Mesenchymal stem cell (in vitro differentiated cells and primary cell): ENCODE results near the gene SCARB1.
A peak's percentile ranks its signal among the peaks of the same experiment; 100 is the strongest.

Experiments used
- DNase-seq: peaks from one replicate; pipeline ENCODE4 v3.0.0-alpha.2; 2013
- H2AFZ ChIP-seq: one replicate; pipeline ENCODE4 v1.6.1; 2013; ENCODE audit warnings: low read depth, mild to moderate bottlenecking, control low read depth, inconsistent platforms, low read length, moderate library complexity
- H2AK5ac ChIP-seq: 2 replicates; pipeline ENCODE4 v1.6.1; 2013; ENCODE audit warnings: low read length, moderate library complexity, mild to moderate bottlenecking, inconsistent platforms; ENCODE audit not compliant: severe bottlenecking
- H2BK120ac ChIP-seq: one replicate; pipeline ENCODE4 v1.6.1; 2013; ENCODE audit warnings: low read depth, mild to moderate bottlenecking, inconsistent platforms, low read length, moderate library complexity
- H2BK12ac ChIP-seq, 2 experiments: one replicate each; pipeline ENCODE4 v1.6.1; 2013; ENCODE audit warnings: inconsistent platforms in 2 of 2, low read length in 2 of 2, mild to moderate bottlenecking in 2 of 2, moderate library complexity in 2 of 2, control low read depth in 1 of 2
- H2BK15ac ChIP-seq: one replicate; pipeline ENCODE4 v1.6.1; 2013; ENCODE audit warnings: mild to moderate bottlenecking, low read depth, inconsistent platforms; ENCODE audit not compliant: poor library complexity, severe bottlenecking
- H2BK5ac ChIP-seq: 2 replicates; pipeline ENCODE4 v1.6.1; 2013; ENCODE audit warnings: low read depth, mild to moderate bottlenecking, low read length, control low read depth, inconsistent platforms; ENCODE audit not compliant: poor library complexity, severe bottlenecking
- H3K14ac ChIP-seq, 2 experiments: one replicate each; pipeline ENCODE4 v1.6.1; 2013; ENCODE audit warnings: inconsistent platforms in 2 of 2, low read length in 2 of 2, control low read depth in 1 of 2, mild to moderate bottlenecking in 1 of 2, moderate library complexity in 1 of 2
- H3K18ac ChIP-seq, 2 experiments: one replicate each; pipeline ENCODE4 v1.6.1; 2013; ENCODE audit warnings: inconsistent platforms in 2 of 2, low read length in 2 of 2, control low read depth in 1 of 2, low read depth in 1 of 2, mild to moderate bottlenecking in 1 of 2
- H3K23ac ChIP-seq, 2 experiments: one replicate each; pipeline ENCODE4 v1.6.1; 2013; ENCODE audit warnings: inconsistent platforms in 2 of 2, low read length in 2 of 2, mild to moderate bottlenecking in 2 of 2, moderate library complexity in 2 of 2, control low read depth in 1 of 2
- H3K27ac ChIP-seq: 2 replicates; pipeline ENCODE4 v1.5.1; 2013; ENCODE audit warnings: mild to moderate bottlenecking, moderate library complexity, low read length, control low read depth, inconsistent platforms; ENCODE audit not compliant: poor library complexity, severe bottlenecking
- H3K27me3 ChIP-seq, 2 experiments: 2 replicates each; pipeline versions ENCODE4 v1.6.1 to v1.7.0; 2013; ENCODE audit warnings: low read length in 2 of 2, mild to moderate bottlenecking in 2 of 2, moderate library complexity in 2 of 2, control low read depth in 1 of 2, inconsistent platforms in 1 of 2; ENCODE audit not compliant: control insufficient read depth in 1 of 2, insufficient read depth in 1 of 2
- H3K36me3 ChIP-seq, 2 experiments: 2 replicates each; pipeline versions ENCODE4 v1.6.1 to v1.7.0; 2013; ENCODE audit warnings: low read length in 2 of 2, control low read depth in 1 of 2, inconsistent platforms in 1 of 2, low read depth in 1 of 2, mild to moderate bottlenecking in 1 of 2; ENCODE audit not compliant: insufficient read depth in 2 of 2, control insufficient read depth in 1 of 2
- H3K4ac ChIP-seq, 2 experiments: one replicate each; pipeline ENCODE4 v1.6.1; 2013; ENCODE audit warnings: inconsistent platforms in 2 of 2, low read length in 2 of 2, mild to moderate bottlenecking in 2 of 2, moderate library complexity in 2 of 2, control low read depth in 1 of 2, low read depth in 1 of 2
- H3K4me1 ChIP-seq: 2 replicates; pipeline ENCODE4 v1.6.1; 2013; ENCODE audit warnings: low read depth, low read length, control low read depth; ENCODE audit not compliant: control insufficient read depth, insufficient read depth
- H3K4me2 ChIP-seq: 2 replicates; pipeline ENCODE4 v1.6.1; 2013; ENCODE audit warnings: low read length, mild to moderate bottlenecking, inconsistent platforms; ENCODE audit not compliant: poor library complexity, severe bottlenecking
- H3K4me3 ChIP-seq, 2 experiments: 2 replicates each; pipeline versions ENCODE4 v1.5.1 to v1.7.0; 2013; ENCODE audit warnings: low read length in 2 of 2, mild to moderate bottlenecking in 2 of 2, control low read depth in 1 of 2, low read depth in 1 of 2; ENCODE audit not compliant: insufficient read depth in 1 of 2
- H3K79me1 ChIP-seq: replicated peaks from 2 replicates; pipeline ENCODE4 v1.6.1; 2013; ENCODE audit warnings: mild to moderate bottlenecking, control low read depth, low read length, inconsistent platforms; ENCODE audit not compliant: poor library complexity, severe bottlenecking
- H3K9ac ChIP-seq: 2 replicates; pipeline ENCODE4 v1.7.0; 2013; ENCODE audit warnings: mild to moderate bottlenecking, low read length, moderate library complexity
- H3K9me3 ChIP-seq: 2 replicates; pipeline ENCODE4 v1.7.0; 2013; ENCODE audit warnings: mild to moderate bottlenecking, low read length; ENCODE audit not compliant: control insufficient read depth
- H4K8ac ChIP-seq: one replicate; pipeline ENCODE4 v1.6.1; 2013; ENCODE audit warnings: inconsistent platforms, mild to moderate bottlenecking, low read length, moderate library complexity
- H4K91ac ChIP-seq: one replicate; pipeline ENCODE4 v1.6.1; 2013; ENCODE audit warnings: mild to moderate bottlenecking, low read length, inconsistent platforms
- WGBS: methylation state at CpG from one replicate; pipeline ENCODE4 v1.1.7; 2013; ENCODE audit warnings: mixed read lengths; 5-methylcytosine and 5-hydroxymethylcytosine counted together

Gene SCARB1

GRCh38 chr12:124780752-124781685 is 82.6 kb downstream of the SCARB1 start:
- Histone ChIP-seq H2AFZ (no peak overlapping the region), H3K18ac (no peak overlapping the region), H3K27me3 (no peaks in the 10 kb centered on the region), H2AK5ac (no peak overlapping the region), H3K14ac (peak overlapping the region in 1 of 2 experiments; percentile 79), H2BK15ac (no peak overlapping the region), H4K8ac (no peak overlapping the region), H4K91ac (no peak overlapping the region), H2BK5ac (no peak overlapping the region), H3K9ac (no peak overlapping the region), H3K36me3 (peaks cover 4 to 17% of the 10 kb centered on the region in 2 experiments), H3K4me3 (no peak overlapping the region), H3K4ac (no peak overlapping the region), H2BK12ac (no peak overlapping the region), H3K79me1 (no peaks in the 10 kb centered on the region), H3K23ac (no peak overlapping the region), H3K9me3 (no peaks in the 10 kb centered on the region), H3K27ac (no peak overlapping the region), H3K4me2 (no peak overlapping the region), H3K4me1 (peaks cover 7% of the 10 kb centered on the region), H2BK120ac (no peak overlapping the region)
- no peak for DNase-seq
- WGBS = 96% methylated on average over 15 of the region's 16 CpGs

DNA sequence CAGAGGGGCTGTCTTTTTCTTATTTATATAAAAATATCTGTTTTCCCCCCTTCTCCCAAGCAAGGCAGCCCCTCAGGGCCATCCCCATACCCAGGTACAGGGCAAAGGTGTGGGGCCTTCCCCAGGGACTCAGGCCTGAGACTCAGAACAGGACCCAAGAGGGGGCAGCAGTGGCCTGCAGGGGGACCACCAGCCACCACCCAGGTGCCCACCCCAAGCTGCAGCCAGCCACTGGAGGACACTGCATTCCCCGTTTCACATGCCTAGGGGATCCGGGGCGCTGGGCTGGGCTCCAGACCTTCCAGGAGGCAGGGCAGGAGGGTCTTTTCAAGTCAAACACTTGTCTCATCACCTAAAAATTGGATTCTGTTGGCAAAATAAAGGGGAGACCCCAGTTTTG is 83.3 kb downstream of the SCARB1 start:
- Histone ChIP-seq H3K4me1 (peaks cover 9% of the 10 kb centered on the region), H2AK5ac (no peak overlapping the region), H4K8ac (no peak overlapping the region), H3K79me1 (no peaks in the 10 kb centered on the region), H2BK15ac (no peak overlapping the region), H3K36me3 (peaks cover 4 to 14% of the 10 kb centered on the region in 2 experiments), H3K27ac (no peak overlapping the region), H2AFZ (no peak overlapping the region), H2BK12ac (no peak overlapping the region), H3K9me3 (no peaks in the 10 kb centered on the region), H4K91ac (no peak overlapping the region), H3K23ac (no peak overlapping the region), H3K4me3 (no peak overlapping the region), H3K4ac (no peak overlapping the region), H3K4me2 (no peak overlapping the region), H3K27me3 (no peaks in the 10 kb centered on the region), H2BK5ac (no peak overlapping the region), H3K18ac (no peak overlapping the region), H3K14ac (no peak overlapping the region), H2BK120ac (no peak overlapping the region), H3K9ac (no peak overlapping the region)
- WGBS = 94% methylated on average over 3 of the region's 3 CpGs
- no peak for DNase-seq

- H4K91ac ChIP-seq = no peak overlapping the region
- H3K27ac ChIP-seq = no peak overlapping the region
- no peak overlapping the region for H2AK5ac ChIP-seq
- H3K4me3 ChIP-seq = no peak overlapping the region
- no peaks in the 10 kb centered on the region for H3K79me1 ChIP-seq
- peaks cover 11% of the 10 kb centered on the region for H3K4me1 ChIP-seq
- H3K4ac ChIP-seq = no peak overlapping the region
- H3K18ac ChIP-seq = no peak overlapping the region
- H2BK15ac ChIP-seq = no peak overlapping the region
- H3K9ac ChIP-seq = no peak overlapping the region
- no peak overlapping the region for H2AFZ ChIP-seq
- H3K4me2 ChIP-seq = no peak overlapping the region
- no peak overlapping the region for H3K23ac ChIP-seq
- H3K9me3 ChIP-seq = no peaks in the 10 kb centered on the region
- peak overlapping the region in 1 of 2 experiments; percentile 38 for H3K14ac ChIP-seq
- H3K27me3 ChIP-seq = no peaks in the 10 kb centered on the region
- no peak overlapping the region for H2BK5ac ChIP-seq
- peaks cover 3 to 8% of the 10 kb centered on the region in 2 experiments for H3K36me3 ChIP-seq
- H2BK120ac ChIP-seq = no peak overlapping the region
- 82% methylated on average over 26 of the region's 27 CpGs for WGBS
- no peak for DNase-seq
- H4K8ac ChIP-seq = no peak overlapping the region
- peak overlapping the region in 1 of 2 experiments; percentile 7 for H2BK12ac ChIP-seq
Measured at GRCh38 chr12:124779161-124780141, 84.2 kb downstream of the SCARB1 start.

- Histone ChIP-seq H3K18ac (no peak overlapping the region), H2AFZ (no peak overlapping the region), H4K8ac (no peak overlapping the region), H3K23ac (no peak overlapping the region), H3K9ac (no peak overlapping the region), H3K9me3 (no peaks in the 10 kb centered on the region), H3K36me3 (peaks cover 0 to 8% of the 10 kb centered on the region in 2 experiments), H2BK15ac (no peak overlapping the region), H2AK5ac (no peak overlapping the region), H3K14ac (no peak overlapping the region), H3K4me2 (no peak overlapping the region), H3K4ac (no peak overlapping the region), H3K79me1 (no peaks in the 10 kb centered on the region), H2BK120ac (no peak overlapping the region), H4K91ac (no peak overlapping the region), H2BK12ac (no peak overlapping the region), H3K27me3 (no peaks in the 10 kb centered on the region), H2BK5ac (no peak overlapping the region), H3K4me1 (peaks cover 11% of the 10 kb centered on the region), H3K27ac (no peak overlapping the region), H3K4me3 (no peak overlapping the region)
- WGBS = 95% methylated on average over 10 of the region's 12 CpGs
- DNase-seq = no peak
Measured at GRCh38 chr12:124778411-124778810, 85.3 kb downstream of the SCARB1 start.
